Heart right ventricle (tissue), 16 donors: ENCODE data around the gene RASAL2. TPM values are rescaled to one million over a fixed set of nuclear protein-coding genes. Genes with fewer than 3 reads are reported as not detected.

ENCODE experiments used
- ATAC-seq, 8 donors: fragments of 200-7000 bp; cut with Tn5 transposase; one replicate each; pipeline ENCODE4 v1.9.1; 2020; ENCODE audit warnings: mild to moderate bottlenecking in 8 of 8, moderate library complexity in 8 of 8, moderate number of reproducible peaks in 1 of 8
- DNase-seq, 2 donors: peaks; one replicate each; pipeline ENCODE4 v3.0.0-alpha.2; 2020
- H3K27ac ChIP-seq, 10 donors: fragments of 200-600 bp; sonication (generic) in 2 of 10; one replicate each; pipeline versions ENCODE4 v1.5.0 to v1.8.0; 2020 to 2022; ENCODE audit warnings: mild to moderate bottlenecking in 3 of 10
- H3K27me3 ChIP-seq, 7 donors: fragments of 200-600 bp; one replicate each; pipeline ENCODE4 v1.8.0; 2021 to 2022; ENCODE audit warnings: mild to moderate bottlenecking in 2 of 7
- H3K36me3 ChIP-seq, 9 donors: fragments of 200-600 bp; sonication (generic) in 1 of 9; one replicate each; pipeline versions ENCODE4 v1.5.0 to v1.8.0; 2020 to 2022; ENCODE audit warnings: mild to moderate bottlenecking in 2 of 9
- H3K4me1 ChIP-seq, 9 donors: fragments of 200-600 bp; sonication (generic) in 1 of 9; one replicate each; pipeline versions ENCODE4 v1.5.0 to v1.8.0; 2020 to 2022; ENCODE audit warnings: mild to moderate bottlenecking in 4 of 9
- H3K4me3 ChIP-seq, 10 donors: fragments of 200-600 bp; sonication (generic) in 2 of 10; one replicate each; pipeline versions ENCODE4 v1.5.0 to v1.8.0; 2020 to 2022; ENCODE audit warnings: mild to moderate bottlenecking in 7 of 10, moderate library complexity in 2 of 10
- H3K9me3 ChIP-seq, 11 donors: fragments of 200-600 bp in 10 of 11; sonication (generic) in 2 of 11; one replicate each; pipeline versions ENCODE4 v1.5.0 to v1.8.0; 2013 to 2022; ENCODE audit warnings: mild to moderate bottlenecking in 2 of 11, control low read depth in 1 of 11, moderate library complexity in 1 of 11
- CTCF ChIP-seq, 9 donors: fragments of 200-600 bp; sonication (generic) in 2 of 9; IDR thresholded peaks; one replicate each; pipeline versions ENCODE4 v1.5.0 to v1.8.0; 2021 to 2022; ENCODE audit warnings: antibody characterized with exemption in 9 of 9, mild to moderate bottlenecking in 5 of 9, moderate library complexity in 1 of 9
- WGBS, 2 donors: extraction: QIAGEN DNeasy Blood & Tissue Kit; methylation state at CpG; one replicate each; pipeline ENCODE4 v1.1.7; 2013; ENCODE audit warnings: inconsistent platforms in 1 of 2; 5-methylcytosine and 5-hydroxymethylcytosine counted together
- intact Hi-C, 10 donors: fragments of 100-400 bp; cut with DNase I; formaldehyde crosslinking; loops; one replicate each; pipeline versions ENCODE4 v1.11.1 to v1.14.2; 2022
- polyA plus RNA-seq, 2 donors: library from polyadenylated mRNA; stranded (reverse); fragments of 200-250 nt; gene quantifications; one replicate each; pipeline ENCODE4 v1.2.3, GENCODE V29; 2013
- total RNA-seq, 10 donors: library from RNA; stranded (reverse); fragmentation: NEBNext Ultra II Directional in 3 of 10; extraction: Animal tissue kit (Norgen Biotek cat#: 25700) in 3 of 10; gene quantifications; one replicate each; pipeline versions ENCODE4 v1.2.1 to v1.2.4, GENCODE V29; 2021 to 2023
- donor health status: Arrhythmogenic right ventricular cardiomyopathy.
- donor health status: ischemic (EF 13 %, LVEDD 7.1; RV severe dilation, severe dysfunction).
- donor health status: healthy with polysubstance abuse.
- donor health status: DM: no; HTN: yes; CAD: no.
- donor health status: DM: no; HTN: no; CAD: no.
- donor health status: ischemic (EF 25% LVEDD 6.9; RV normal size, moderate dysfunction).
- donor health status: ischemic (EF 25% LVEDD 5.7; RV mildly dilated, moderate dysfunction).
- donor health status: healthy.
- donor health status: DM: yes; HTN: yes; CAD: no.
- donor health status: Ischemic cardiomyopathy.
- donor health status: ischemic (EF 35%, LVEDD 5.7; RV mildly dilated, moderate dysfunction).
- donor health status: nonischemic (EF 11% LVEDD 7.7; RV severe dilation, severe dysfunction).
- donor health status: DM: yes; HTN: yes; CAD: no.
- donor health status: PGD.
- donor health status: ischemic (EF 29% LVEDD 5.4; RV normal size, mild dysfunction).
- donor health status: nonischemic (EF 23%, LVEDD 6.1; RV moderate dilation, normal function).

The RASAL2 gene
- total and polyA plus RNA-seq, 12 donors, result 3.5 to 59.8 (median 36.2) TPM

- H3K27me3 ChIP-seq, result no peaks in the 10 kb centered on the region
- DNase-seq, result no peak
- peaks cover 0 to 33% (median 20%) of the 10 kb centered on the region in 9 donors for H3K4me1 ChIP-seq
- ATAC-seq, result no peak
- H3K9me3 ChIP-seq, result peaks cover 0 to 13% (median 0%) of the 10 kb centered on the region in 11 donors
- WGBS, 2 donors, result 95 to 98% methylated on average over 1 of the region's 1 CpG
- no peak overlapping the region for H3K4me3 ChIP-seq
- no peak for TF ChIP-seq CTCF (IDR thresholded peaks at IDR 0.05)
- H3K36me3 ChIP-seq, result no peaks in the 10 kb centered on the region
- intact Hi-C loops, result loop anchor here in 1 of 10 donors (5.0 kb wide), 1 partner anchor 234 kb away; no protein-coding TSS in a partner anchor
- H3K27ac ChIP-seq, result no peak overlapping the region
Observed at GRCh38 chr1:178048426-178048825, 45.5 kb upstream of the RASAL2 start.

- H3K27ac ChIP-seq, result no peak overlapping the region
- H3K36me3 ChIP-seq, result no peaks in the 10 kb centered on the region
- TF ChIP-seq CTCF (IDR thresholded peaks at IDR 0.05), result no peak
- peaks cover 3 to 37% (median 25%) of the 10 kb centered on the region in 9 donors for H3K4me1 ChIP-seq
- DNase-seq (no peak), ATAC-seq (no peak)
- H3K4me3 ChIP-seq, result no peak overlapping the region
- intact Hi-C loops, result loop anchor here in 1 of 10 donors (5.0 kb wide), 1 partner anchor 233 kb away; no protein-coding TSS in a partner anchor
- no peaks in the 10 kb centered on the region for H3K27me3 ChIP-seq
- peaks cover 0 to 8% (median 0%) of the 10 kb centered on the region in 11 donors for H3K9me3 ChIP-seq
Observed at GRCh38 chr1:178048883-178049282, 45.0 kb upstream of the RASAL2 start.

GRCh38 chr1:178050084-178050483 lies 43.8 kb upstream of the RASAL2 start:
- intact Hi-C loops, result loop anchor here in 4 of 10 donors (5.0 to 10.0 kb wide), 4 partner anchors 85 to 145 kb away; no protein-coding TSS in a partner anchor
- H3K36me3 ChIP-seq, result no peaks in the 10 kb centered on the region

GRCh38 chr1:178051071-178051470 lies 42.8 kb upstream of the RASAL2 start:
- no peak for TF ChIP-seq CTCF (IDR thresholded peaks at IDR 0.05)
- Histone ChIP-seq H3K27ac (peak overlapping the region in 6 of 10 donors; percentile 8 to 94 (median 50)), H3K4me1 (peaks cover 8 to 58% (median 44%) of the 10 kb centered on the region in 9 donors), H3K27me3 (no peaks in the 10 kb centered on the region), H3K9me3 (no peaks in the 10 kb centered on the region), H3K4me3 (no peak overlapping the region), H3K36me3 (no peaks in the 10 kb centered on the region)
- ATAC-seq, result peak in 2 of 8 donors; percentile 6 to 17
- no peak for DNase-seq
- 30 to 32% methylated on average over 3 of the region's 3 CpGs for WGBS, 2 donors
- intact Hi-C loops, result loop anchor here in 4 of 10 donors (5.0 to 10.0 kb wide), 4 partner anchors 84 to 144 kb away; no protein-coding TSS in a partner anchor

More at GRCh38 chr1:178050084-178050483, 43.8 kb upstream of the RASAL2 start:
- H3K27me3 ChIP-seq, result no peaks in the 10 kb centered on the region
- no peak for ATAC-seq
- TF ChIP-seq CTCF (IDR thresholded peaks at IDR 0.05), result no peak
- WGBS, 2 donors, result 87 to 90% methylated on average over 6 of the region's 6 CpGs
- H3K9me3 ChIP-seq, result no peaks in the 10 kb centered on the region
- H3K27ac ChIP-seq, result peak overlapping the region in 1 of 10 donors; percentile 57
- DNase-seq, result no peak
- H3K4me3 ChIP-seq, result no peak overlapping the region
- peaks cover 6 to 48% (median 34%) of the 10 kb centered on the region in 9 donors for H3K4me1 ChIP-seq
